Kidney (tissue), 14 donors: ENCODE measurements around the gene SCN7A. TPM values are rescaled to one million over a fixed set of nuclear protein-coding genes. Genes with fewer than 3 reads are reported as not detected.

ENCODE experiments used
- DNase-seq, 5 donors: peaks; one replicate each; pipeline ENCODE4 v3.0.0-alpha.2; 2013 to 2020
- FAIRE-seq: peaks from 2 replicates; lab custom pipeline; 2012; peaks lifted over from hg19 to GRCh38; lab: Jason Lieb, UNC
- H3K27ac ChIP-seq, 2 donors: one replicate each; pipeline ENCODE4 v1.7.0; 2013; ENCODE audit warnings: low read depth in 2 of 2, low read length in 2 of 2, inconsistent platforms in 1 of 2
- H3K27me3 ChIP-seq: one replicate; pipeline ENCODE4 v1.7.1; 2013; ENCODE audit warnings: low read length, inconsistent platforms; ENCODE audit not compliant: control insufficient read depth, insufficient read depth
- H3K36me3 ChIP-seq, 3 donors: one replicate each; pipeline versions ENCODE4 v1.7.0 to v1.7.1; 2013; ENCODE audit warnings: low read length in 3 of 3, control low read depth in 1 of 3, inconsistent platforms in 1 of 3; ENCODE audit not compliant: insufficient read depth in 3 of 3, control insufficient read depth in 2 of 3
- H3K4me1 ChIP-seq, 3 donors: one replicate each; pipeline versions ENCODE4 v1.7.0 to v1.7.1; 2013; ENCODE audit warnings: low read length in 3 of 3, inconsistent platforms in 1 of 3, low read depth in 1 of 3; ENCODE audit not compliant: control insufficient read depth in 2 of 3, insufficient read depth in 2 of 3
- H3K4me3 ChIP-seq, 3 donors: one replicate each; pipeline versions ENCODE4 v1.7.0 to v1.8.1; 2013; ENCODE audit warnings: low read length in 3 of 3, control low read depth in 1 of 3, inconsistent platforms in 1 of 3
- H3K9ac ChIP-seq, 3 donors: one replicate each; pipeline versions ENCODE4 v1.7.0 to v1.7.1; 2013; ENCODE audit warnings: low read length in 3 of 3, control low read depth in 1 of 3, inconsistent platforms in 1 of 3
- H3K9me3 ChIP-seq, 3 donors: one replicate each; pipeline versions ENCODE4 v1.7.0 to v1.7.1; 2013; ENCODE audit warnings: low read length in 3 of 3, control low read depth in 1 of 3, inconsistent platforms in 1 of 3; ENCODE audit not compliant: control insufficient read depth in 2 of 3, insufficient read depth in 1 of 3
- CTCF ChIP-seq: IDR thresholded peaks from 3 replicates; pipeline ENCODE4 v1.5.1; 2012; ENCODE audit warnings: mild to moderate bottlenecking, moderate library complexity, borderline replicate concordance; ENCODE audit not compliant: insufficient read depth; ENCODE audit errors: extremely low read depth
- intact Hi-C: fragments of 100-400 bp; cut with DNase I; formaldehyde crosslinking; loops from one replicate; pipeline ENCODE4 v1.11.1; 2022
- polyA plus RNA-seq: library from polyadenylated mRNA; stranded (reverse); fragments of 350-450 nt; fragmentation: Illumina TruSeq; extraction: RNeasy Lipid Tissue Mini Kit (QIAGEN cat#74804); gene quantifications from one replicate; pipeline ENCODE4 v1.2.3, GENCODE V29; 2014; ENCODE audit warnings: low read depth, low replicate concordance; ENCODE audit not compliant: insufficient read depth
- total RNA-seq: library from RNA; stranded (reverse); fragmentation: NEBNext Ultra II Directional; extraction: Animal tissue kit (Norgen Biotek cat#: 25700); gene quantifications from one replicate; pipeline ENCODE4 v1.2.1, GENCODE V29; 2021
- donor health status: control.
- donor health status: control.
- donor health status: control.
- donor health status: control.
- donor health status: control.
- donor health status: DM: yes; HTN: yes; CAD: no.
- donor health status: Normal renal cell carcinoma (clear cell type).

The SCN7A gene
- total and polyA plus RNA-seq, 2 donors from 2014 or later = 1.9 to 3.6 TPM

GRCh38 chr2:166436189-166436588 lies 57.9 kb downstream of the SCN7A start:
- FAIRE-seq (no peak), DNase-seq (no peak)
- Histone ChIP-seq H3K27me3 (no peaks in the 10 kb centered on the region), H3K9ac (no peak overlapping the region), H3K4me1 (no peaks in the 10 kb centered on the region), H3K4me3 (no peak overlapping the region), H3K27ac (no peak overlapping the region), H3K9me3 (no peaks in the 10 kb centered on the region), H3K36me3 (no peaks in the 10 kb centered on the region)
- intact Hi-C loops = no loop called here
- TF ChIP-seq CTCF = no peak

- Histone ChIP-seq H3K27ac (no peak overlapping the region), H3K4me1 (no peaks in the 10 kb centered on the region), H3K9ac (no peak overlapping the region), H3K4me3 (no peak overlapping the region), H3K27me3 (no peaks in the 10 kb centered on the region), H3K36me3 (no peaks in the 10 kb centered on the region), H3K9me3 (no peaks in the 10 kb centered on the region)
- FAIRE-seq (no peak), DNase-seq (no peak)
- TF ChIP-seq CTCF = no peak
- intact Hi-C loops = no loop called here
Measured at GRCh38 chr2:166434491-166434890, 59.6 kb downstream of the SCN7A start.

- intact Hi-C loops = no loop called here
- Histone ChIP-seq H3K27me3 (no peaks in the 10 kb centered on the region), H3K9ac (no peak overlapping the region), H3K36me3 (no peaks in the 10 kb centered on the region), H3K4me3 (no peak overlapping the region), H3K4me1 (no peaks in the 10 kb centered on the region), H3K27ac (no peak overlapping the region), H3K9me3 (no peaks in the 10 kb centered on the region)
- FAIRE-seq = no peak
- no peak for TF ChIP-seq CTCF
- DNase-seq = no peak
Measured at GRCh38 chr2:166433457-166433856, 60.6 kb downstream of the SCN7A start.

- TF ChIP-seq CTCF = no peak
- no peaks in the 10 kb centered on the region for H3K9me3 ChIP-seq
- H3K4me3 ChIP-seq = no peak overlapping the region
- FAIRE-seq (no peak), DNase-seq (no peak)
- H3K36me3 ChIP-seq = no peaks in the 10 kb centered on the region
- no peaks in the 10 kb centered on the region for H3K27me3 ChIP-seq
- H3K27ac ChIP-seq = no peak overlapping the region
- H3K4me1 ChIP-seq = no peaks in the 10 kb centered on the region
- intact Hi-C loops = no loop called here
- H3K9ac ChIP-seq = no peak overlapping the region
Measured at GRCh38 chr2:166432331-166432730, 61.7 kb downstream of the SCN7A start.
